ENCODE measurements around the gene CCDC85C. TPM values are rescaled to one million over a fixed set of nuclear protein-coding genes. Genes with fewer than 3 reads are reported as not detected.

The CCDC85C gene
- total and polyA plus RNA-seq, 2 of the 4 experiments (the other 2 are of a cell fraction), result 16.0 to 19.0 TPM

DNA sequence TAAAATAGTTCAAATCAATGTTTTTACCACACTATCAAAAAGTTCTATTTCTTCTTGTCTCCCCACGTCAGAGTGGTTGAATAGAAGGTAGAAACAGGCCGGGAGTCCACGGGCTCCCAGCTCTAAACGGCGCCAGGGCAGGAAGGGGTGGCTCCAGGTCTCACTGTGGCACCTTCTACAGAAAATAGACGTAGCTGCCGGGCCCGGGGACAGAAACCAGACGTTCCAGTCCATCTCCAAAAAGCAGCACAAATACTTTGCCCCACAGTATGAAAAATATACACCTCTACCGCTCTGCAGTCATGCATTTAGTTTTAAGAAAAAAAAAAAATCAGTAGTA is 91.9 kb downstream of the CCDC85C start:
- no peak for TF ChIP-seq USF2 (IDR thresholded peaks at IDR 0.05; ENCODE audit: low read depth, low read length)
- TF ChIP-seq, protein P1, sequence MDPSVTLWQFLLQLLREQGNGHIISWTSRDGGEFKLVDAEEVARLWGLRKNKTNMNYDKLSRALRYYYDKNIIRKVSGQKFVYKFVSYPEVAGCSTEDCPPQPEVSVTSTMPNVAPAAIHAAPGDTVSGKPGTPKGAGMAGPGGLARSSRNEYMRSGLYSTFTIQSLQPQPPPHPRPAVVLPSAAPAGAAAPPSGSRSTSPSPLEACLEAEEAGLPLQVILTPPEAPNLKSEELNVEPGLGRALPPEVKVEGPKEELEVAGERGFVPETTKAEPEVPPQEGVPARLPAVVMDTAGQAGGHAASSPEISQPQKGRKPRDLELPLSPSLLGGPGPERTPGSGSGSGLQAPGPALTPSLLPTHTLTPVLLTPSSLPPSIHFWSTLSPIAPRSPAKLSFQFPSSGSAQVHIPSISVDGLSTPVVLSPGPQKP (IDR thresholded peaks at IDR 0.05; ENCODE audit: borderline replicate concordance, low read depth, low read length), result no peak
- TF ChIP-seq MAFK (IDR thresholded peaks at IDR 0.05; ENCODE audit: low read depth, low read length), result no peak
- TF ChIP-seq RCOR1 (IDR thresholded peaks at IDR 0.05; ENCODE audit: insufficient replicate concordance, low read length), result no peak
- no peak for TF ChIP-seq FOS (IDR thresholded peaks at IDR 0.05; ENCODE audit: low read depth, low read length)
- no peak for TF ChIP-seq POLR2A (IDR thresholded peaks at IDR 0.05; ENCODE audit: low read depth, low read length)
- TF ChIP-seq RFX5 (IDR thresholded peaks at IDR 0.05; ENCODE audit: low read depth, low read length), result no peak
- no peak for TF ChIP-seq NFE2L2 (IDR thresholded peaks at IDR 0.05; ENCODE audit: low read depth, low read length)
- no peak for TF ChIP-seq BHLHE40 (IDR thresholded peaks at IDR 0.05; ENCODE audit: low read depth, low read length)
- TF ChIP-seq, protein P2, sequence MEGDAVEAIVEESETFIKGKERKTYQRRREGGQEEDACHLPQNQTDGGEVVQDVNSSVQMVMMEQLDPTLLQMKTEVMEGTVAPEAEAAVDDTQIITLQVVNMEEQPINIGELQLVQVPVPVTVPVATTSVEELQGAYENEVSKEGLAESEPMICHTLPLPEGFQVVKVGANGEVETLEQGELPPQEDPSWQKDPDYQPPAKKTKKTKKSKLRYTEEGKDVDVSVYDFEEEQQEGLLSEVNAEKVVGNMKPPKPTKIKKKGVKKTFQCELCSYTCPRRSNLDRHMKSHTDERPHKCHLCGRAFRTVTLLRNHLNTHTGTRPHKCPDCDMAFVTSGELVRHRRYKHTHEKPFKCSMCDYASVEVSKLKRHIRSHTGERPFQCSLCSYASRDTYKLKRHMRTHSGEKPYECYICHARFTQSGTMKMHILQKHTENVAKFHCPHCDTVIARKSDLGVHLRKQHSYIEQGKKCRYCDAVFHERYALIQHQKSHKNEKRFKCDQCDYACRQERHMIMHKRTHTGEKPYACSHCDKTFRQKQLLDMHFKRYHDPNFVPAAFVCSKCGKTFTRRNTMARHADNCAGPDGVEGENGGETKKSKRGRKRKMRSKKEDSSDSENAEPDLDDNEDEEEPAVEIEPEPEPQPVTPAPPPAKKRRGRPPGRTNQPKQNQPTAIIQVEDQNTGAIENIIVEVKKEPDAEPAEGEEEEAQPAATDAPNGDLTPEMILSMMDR (conservative IDR thresholded peaks at IDR 0.05; ENCODE audit: low read depth, low read length), result no peak
- no peak for TF ChIP-seq CEBPB (IDR thresholded peaks at IDR 0.05; ENCODE audit: low read depth, low read length)
- no peak for TF ChIP-seq RAD21 (IDR thresholded peaks at IDR 0.05; ENCODE audit: low read length)
- no peak for TF ChIP-seq MXI1 (IDR thresholded peaks at IDR 0.05; ENCODE audit: borderline replicate concordance, low read depth, low read length)
- no peak for TF ChIP-seq CHD1 (IDR thresholded peaks at IDR 0.05; ENCODE audit: low read depth, low read length)
- no peak for TF ChIP-seq SMC3 (IDR thresholded peaks at IDR 0.05; ENCODE audit: low read depth, low read length)
- TF ChIP-seq MAZ (IDR thresholded peaks at IDR 0.05; ENCODE audit: borderline replicate concordance, low read depth, low read length), result no peak
- no peak overlapping the region; the same call in 1 of the 2 replicates for H4K5ac ChIP-seq (ENCODE audit: low read depth, low read length)
- H3K4me2 ChIP-seq (ENCODE audit: low read depth, low read length), result no peak overlapping the region
- H2BK120ac ChIP-seq (ENCODE audit: low read depth, low read length), result no peak overlapping the region
- peaks cover 36% of the 10 kb centered on the region for H4K20me1 ChIP-seq (ENCODE audit: insufficient read depth, low read length)
- DNase-seq (no peak), ATAC-seq (ENCODE audit: low read depth) (no peak)
- no peak overlapping the region for H2AK5ac ChIP-seq (ENCODE audit: low read depth, low read length)
- H3K9me3 ChIP-seq (ENCODE audit: control insufficient read depth, insufficient read depth, low read length), result no peaks in the 10 kb centered on the region
- peak overlapping the region; percentile 21 for H2BK5ac ChIP-seq (ENCODE audit: low read depth, low read length, poor library complexity, severe bottlenecking)
- peak overlapping the region; percentile 12 to 59; a peak in 2 of 4 replicates for H4K8ac ChIP-seq (ENCODE audit: low read depth in 2 of 2, low read length in 2 of 2)
- H3K36me3 ChIP-seq (ENCODE audit: control insufficient read depth, insufficient read depth, low read length), result peaks cover 49% of the 10 kb centered on the region
- intact Hi-C loops (cut with micrococcal nuclease) (no loop called here), in situ Hi-C loops (cut with MboI; ENCODE audit: low sequenced_read_pairs) (loop anchor here (5.0 kb wide), 1 partner anchor 370 kb away; no protein-coding TSS in a partner anchor), dilution Hi-C loops (cut with HindIII; ENCODE audit: low sequenced_read_pairs, unreplicated experiment) (no loop called here)
- H3K18ac ChIP-seq (ENCODE audit: low read depth, low read length), result no peak overlapping the region; the same call in 1 of the 2 replicates
- no peak overlapping the region for H3K4me3 ChIP-seq (ENCODE audit: insufficient read depth, low read depth, low read length)
- H2AK9ac ChIP-seq (replicated peaks; ENCODE audit: low read depth, low read length, poor library complexity), result no peak overlapping the region
- 0 out of 2 replicates have a peak overlapping the region, but pooled peaks have one; percentile 43 for H3K4ac ChIP-seq (ENCODE audit: low read depth, low read length)
- H2BK15ac ChIP-seq (ENCODE audit: low read depth, low read length), result no peak overlapping the region
- no peak overlapping the region for H4K91ac ChIP-seq (ENCODE audit: insufficient read depth, low read depth, low read length)
- 0 out of 2 replicates have a peak overlapping the region, but pooled peaks have one; percentile 43 for H3K14ac ChIP-seq (replicated peaks; ENCODE audit: low read depth, low read length)
- 92% methylated on average over 4 of the region's 10 CpGs; no CpG with 5 or more reads in 1 of the 2 experiments for WGBS, 2 experiments (ENCODE audit: extremely low coverage in 2 of 2, insufficient read length in 1 of 2)
- no peak overlapping the region for H3K23ac ChIP-seq (ENCODE audit: low read depth, low read length)
- H2AFZ ChIP-seq (replicated peaks; ENCODE audit: low read length, poor library complexity), result no peak overlapping the region
- no peak overlapping the region for H2BK20ac ChIP-seq (ENCODE audit: low read depth, low read length)
- peaks cover 4% of the 10 kb centered on the region; the same call in 1 of the 2 replicates for H3K9me1 ChIP-seq (ENCODE audit: insufficient read depth, low read length)
- no peak overlapping the region for H3K56ac ChIP-seq (ENCODE audit: extremely low read depth, insufficient read depth, low read length)
- ChIA-PET CTCF (interaction anchor here (0.6 kb wide), 1 partner anchor 10 kb away, joined by 3 read pairs; no protein-coding TSS in a partner anchor), POLR2A (ENCODE audit: unreplicated experiment) (no interaction called here)
- peaks cover 10 to 53% of the 10 kb centered on the region in 2 experiments for H3K79me1 ChIP-seq (ENCODE audit: low read depth in 1 of 2, low read length in 2 of 2)
- H3K27ac ChIP-seq (ENCODE audit: insufficient read depth, low read length), result peak overlapping the region; percentile 89; the same call in 1 of the 2 replicates
- peak overlapping the region; percentile 40 for H3K9ac ChIP-seq (ENCODE audit: low read depth, low read length)
- BruUV-seq (replicated peaks), result no TSS peak
- peaks cover 15% of the 10 kb centered on the region for H3K4me1 ChIP-seq (ENCODE audit: control insufficient read depth, insufficient read depth, low read length)
- H3K27me3 ChIP-seq (ENCODE audit: control insufficient read depth, insufficient read depth, low read length), result no peaks in the 10 kb centered on the region
